ENCODE measurements around the gene SPEN. TPM values are rescaled to one million over a fixed set of nuclear protein-coding genes. Genes with fewer than 3 reads are reported as not detected.

The SPEN gene
- total and polyA plus RNA-seq, 2 experiments from 2014 or later, result 14.9 to 43.6 TPM

GRCh38 chr1:15848929-15849774 lies 1.6 kb downstream of the SPEN start:
- H3K79me2 ChIP-seq (replicated peaks; ENCODE audit: insufficient read depth), result peaks cover 63% of the 10 kb centered on the region
- DNase-seq (ENCODE audit: low spot score), result peak; percentile 93

GRCh38 chr1:15849775-15850324 lies 2.3 kb downstream of the SPEN start:
- peak overlapping the region; percentile 94 for H3K27ac ChIP-seq (ENCODE audit: low read depth)
- H3K4me1 ChIP-seq (ENCODE audit: insufficient read depth), result peaks cover 20% of the 10 kb centered on the region
- peak overlapping the region; percentile 99 for H3K27ac Mint-ChIP-seq
- peaks cover 6% of the 10 kb centered on the region for H3K27me3 ChIP-seq (ENCODE audit: insufficient read depth)
- H3K27me3 Mint-ChIP-seq (ENCODE audit: insufficient read depth, low read depth, poor library complexity), result peaks cover 11% of the 10 kb centered on the region
- peak overlapping the region; percentile 87 for H3K4me3 ChIP-seq
- H3K9me2 ChIP-seq (ENCODE audit: insufficient read depth), result no peaks in the 10 kb centered on the region
- peak overlapping the region; percentile 43; the same call in 1 of the 2 replicates for H2AFZ ChIP-seq
- H3K9me3 Mint-ChIP-seq, result no peaks in the 10 kb centered on the region; the same call in 1 of the 3 replicates
- DNase-seq (ENCODE audit: low spot score), result peak; percentile 89
- H3K4me1 Mint-ChIP-seq, result peaks cover 26% of the 10 kb centered on the region
- H4K20me1 ChIP-seq (replicated peaks; ENCODE audit: insufficient read depth), result no peaks in the 10 kb centered on the region
- peaks cover 19% of the 10 kb centered on the region; the same call in 1 of the 2 replicates for H3F3A ChIP-seq (replicated peaks; ENCODE audit: low read depth)
- no peaks in the 10 kb centered on the region for H3K36me3 ChIP-seq (ENCODE audit: insufficient read depth)
- H3K36me3 Mint-ChIP-seq (ENCODE audit: low read depth), result no peaks in the 10 kb centered on the region
- ATAC-seq, result peak; percentile 37
- peak overlapping the region; percentile 92 for H3K4me2 ChIP-seq
- peak overlapping the region; percentile 98 for H3K4me3 Mint-ChIP-seq
- H3K79me2 ChIP-seq (replicated peaks; ENCODE audit: insufficient read depth), result peaks cover 70% of the 10 kb centered on the region
- no peak for TF ChIP-seq EZH2phosphoT487 (IDR thresholded peaks at IDR 0.05; ENCODE audit: unreplicated experiment)
- no peak for TF ChIP-seq CREB1 (CRISPR knock-in tag; IDR thresholded peaks at IDR 0.05; ENCODE audit: low read depth)
- no peak for TF ChIP-seq ETS1 (IDR thresholded peaks at IDR 0.05)
- no peak for TF ChIP-seq STAT1 (IDR thresholded peaks at IDR 0.05; ENCODE audit: unreplicated experiment)
- no peak for TF ChIP-seq REST (IDR thresholded peaks at IDR 0.05; ENCODE audit: unreplicated experiment)
- TF ChIP-seq ZNF331 (CRISPR knock-in tag; IDR thresholded peaks at IDR 0.05; ENCODE audit: low read depth), result no peak
- TF ChIP-seq POLR2AphosphoS5 (IDR thresholded peaks at IDR 0.05; ENCODE audit: low read depth), result no peak
- TF ChIP-seq NANOG (IDR thresholded peaks at IDR 0.05; ENCODE audit: borderline replicate concordance), result no peak

More at GRCh38 chr1:15848929-15849774, 1.6 kb downstream of the SPEN start:
- peak overlapping the region; percentile 43; the same call in 1 of the 2 replicates for H2AFZ ChIP-seq
- peaks cover 11% of the 10 kb centered on the region for H3K27me3 Mint-ChIP-seq (ENCODE audit: insufficient read depth, low read depth, poor library complexity)
- TF ChIP-seq POLR2AphosphoS5 (IDR thresholded peaks at IDR 0.05; ENCODE audit: low read depth) (0 out of 2 replicates have a peak, but pooled peaks have one; percentile 23), CREB1 (CRISPR knock-in tag; IDR thresholded peaks at IDR 0.05; ENCODE audit: low read depth) (peak; percentile 53; the same call in 1 of the 2 replicates), EZH2phosphoT487 (IDR thresholded peaks at IDR 0.05; ENCODE audit: unreplicated experiment) (no peak)
- H3K4me1 ChIP-seq (ENCODE audit: insufficient read depth), result peaks cover 20% of the 10 kb centered on the region
- peaks cover 26% of the 10 kb centered on the region for H3K4me1 Mint-ChIP-seq
- no peaks in the 10 kb centered on the region for H3K36me3 ChIP-seq (ENCODE audit: insufficient read depth)
- no peaks in the 10 kb centered on the region for H3K36me3 Mint-ChIP-seq (ENCODE audit: low read depth)
- H3K27ac ChIP-seq (ENCODE audit: low read depth), result peak overlapping the region; percentile 94
- no peaks in the 10 kb centered on the region; the same call in 1 of the 3 replicates for H3K9me3 Mint-ChIP-seq
- peaks cover 19% of the 10 kb centered on the region; the same call in 1 of the 2 replicates for H3F3A ChIP-seq (replicated peaks; ENCODE audit: low read depth)
- peaks cover 6% of the 10 kb centered on the region for H3K27me3 ChIP-seq (ENCODE audit: insufficient read depth)
- H3K9me2 ChIP-seq (ENCODE audit: insufficient read depth), result no peaks in the 10 kb centered on the region
- peak overlapping the region; percentile 87 for H3K4me3 ChIP-seq
- no peaks in the 10 kb centered on the region for H4K20me1 ChIP-seq (replicated peaks; ENCODE audit: insufficient read depth)
- peak overlapping the region; percentile 92 for H3K4me2 ChIP-seq
- H3K4me3 Mint-ChIP-seq, result peak overlapping the region; percentile 98
- ATAC-seq, result peak; percentile 70
- H3K27ac Mint-ChIP-seq, result peak overlapping the region; percentile 99

All from GM23338 (cell line).